Inflammatory macrophage treated with lipopolysaccharide for 1 hour (primary cell): ENCODE measurements around the gene C11orf21.

ENCODE experiments used
- DNase-seq, 2 donors: peaks; one replicate each; pipeline ENCODE4 v3.0.0-alpha.2; 2020 to 2022

The C11orf21 gene

DNA sequence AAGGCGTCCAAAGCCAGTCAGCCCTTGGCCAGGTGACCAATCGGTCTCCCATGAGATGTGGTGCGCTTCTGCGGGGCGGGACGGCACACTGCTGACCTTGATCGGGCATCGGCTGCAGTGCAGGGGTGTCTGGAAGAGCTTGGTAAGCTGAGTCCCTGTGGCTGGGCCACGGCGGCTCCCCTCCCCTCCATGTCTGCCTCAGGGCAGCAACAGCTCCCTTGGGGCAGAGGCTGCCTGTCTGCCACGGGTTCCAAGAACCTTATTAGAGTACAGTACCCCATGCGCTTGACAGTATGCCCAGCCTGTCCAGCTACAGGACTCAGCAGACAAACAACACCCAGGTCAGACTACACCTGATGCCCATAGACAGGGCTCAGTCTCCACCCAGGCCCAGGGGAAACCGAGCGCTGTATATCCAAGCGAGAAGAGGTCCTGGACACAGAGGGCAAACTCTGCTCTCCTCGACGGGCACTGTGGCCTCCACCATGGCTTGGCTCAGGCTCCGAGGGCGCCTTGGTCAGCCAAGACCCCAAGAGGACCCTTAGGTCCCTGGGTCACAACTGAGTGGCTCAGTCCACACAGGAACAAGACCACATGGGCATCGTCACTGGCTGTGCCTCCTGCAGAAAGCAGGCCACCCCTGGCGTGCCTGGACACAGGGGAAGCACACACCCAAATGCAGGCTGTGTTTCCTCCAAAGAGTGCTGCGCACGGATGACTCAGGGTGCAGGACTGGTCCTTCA lies 19.0 kb upstream of the C11orf21 start:
- DNase-seq, result no peak

- DNase-seq, result no peak
These were observed 18.2 kb upstream of the C11orf21 start for GRCh38 chr11:2319791-2320472.

DNA sequence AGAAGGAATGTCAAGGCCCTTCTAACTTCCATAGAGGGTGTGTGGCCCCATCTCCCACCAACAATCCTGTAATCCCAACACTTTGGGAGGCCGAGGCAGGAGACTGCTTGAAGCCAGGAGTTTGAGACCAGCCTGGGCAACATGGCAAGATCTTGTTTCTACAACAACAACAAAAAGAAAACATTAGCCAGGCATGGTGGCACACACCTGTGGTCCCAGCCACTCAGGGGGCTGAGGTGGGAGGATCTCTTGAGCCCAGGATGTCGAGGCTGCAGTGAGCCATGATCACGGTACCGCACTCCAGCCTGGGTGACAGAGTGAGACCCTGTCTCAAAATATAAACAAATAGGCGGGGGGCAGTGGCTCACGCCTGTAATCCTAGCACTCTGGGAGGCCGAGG lies 17.0 kb upstream of the C11orf21 start:
- DNase-seq, result no peak

GRCh38 chr11:2318123-2318522 lies 16.4 kb upstream of the C11orf21 start:
- no peak for DNase-seq

DNA sequence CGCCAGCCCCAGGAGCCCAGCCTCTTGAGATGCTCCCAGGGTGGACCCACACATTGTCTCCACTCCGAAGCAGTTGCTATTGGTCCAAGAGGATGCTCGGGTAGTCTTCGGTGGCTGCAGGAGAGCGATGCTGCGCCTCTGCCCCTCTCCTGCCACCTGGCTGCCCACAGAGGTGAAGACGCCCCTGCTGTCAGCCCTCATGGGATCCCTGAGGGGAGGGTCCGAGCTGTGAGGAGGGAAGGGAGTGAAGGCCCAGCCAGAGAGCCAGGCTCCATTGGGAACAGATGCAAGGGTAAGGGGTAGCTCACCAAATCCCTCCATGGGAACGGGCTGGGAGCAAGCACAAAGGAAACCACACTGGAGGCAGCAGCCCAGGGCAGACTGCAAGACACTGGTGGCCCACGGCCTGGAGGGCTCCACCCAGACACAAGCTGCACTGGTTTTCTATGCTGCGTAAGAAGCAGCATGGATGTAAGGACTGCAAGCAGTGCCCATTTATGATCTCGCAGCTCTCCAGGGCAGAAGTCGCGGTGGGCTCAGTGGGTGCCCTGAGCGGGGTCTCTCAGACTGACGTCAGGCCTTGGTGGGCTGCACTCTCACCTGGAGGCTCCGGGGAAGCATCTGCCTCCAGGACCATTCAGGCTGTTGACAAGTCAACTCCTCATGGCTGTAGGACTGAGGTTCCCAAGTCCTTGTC lies 15.8 kb upstream of the C11orf21 start:
- no peak for DNase-seq

- no peak for DNase-seq
These were observed 15.2 kb upstream of the C11orf21 start for GRCh38 chr11:2316963-2317244.

DNA sequence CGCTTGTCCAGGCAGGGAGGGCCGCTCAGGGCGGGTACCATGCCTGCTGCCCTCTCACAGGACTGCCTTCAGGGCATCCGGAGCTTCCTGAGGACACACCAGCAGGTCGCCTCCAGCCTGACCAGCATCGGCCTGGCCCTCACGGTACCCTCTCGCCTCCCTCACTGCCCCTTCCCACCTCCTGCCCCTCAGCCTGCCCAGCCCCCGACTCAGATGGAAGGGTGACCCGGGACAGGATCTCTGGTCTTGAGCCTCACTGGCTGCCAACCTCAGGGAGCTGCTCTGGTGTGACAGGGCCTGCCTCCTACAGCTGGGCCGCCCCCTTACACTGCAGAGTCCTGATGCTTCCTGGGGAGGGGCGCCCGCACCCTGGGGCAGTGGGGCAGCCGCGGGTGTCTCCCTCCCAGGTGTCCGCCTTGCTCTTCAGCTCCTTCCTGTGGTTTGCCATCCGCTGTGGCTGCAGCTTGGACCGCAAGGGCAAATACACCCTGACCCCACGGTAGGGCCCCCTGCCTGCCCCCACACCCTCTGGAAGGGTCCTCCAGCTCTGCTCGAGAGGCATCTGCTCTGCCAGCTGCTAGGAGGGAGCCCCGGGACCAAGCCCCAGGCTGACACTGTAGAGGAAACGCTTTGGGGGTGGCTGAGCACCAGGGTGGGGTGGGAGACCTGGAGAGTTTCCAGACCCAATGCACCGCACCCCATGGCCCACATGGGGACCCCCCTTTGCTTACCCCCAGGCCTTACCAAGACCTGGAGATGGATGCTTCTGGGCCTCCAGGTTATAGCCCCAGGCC lies 14.6 kb upstream of the C11orf21 start:
- DNase-seq, result no peak

GRCh38 chr11:2315395-2316168 lies 13.9 kb upstream of the C11orf21 start:
- no peak for DNase-seq

GRCh38 chr11:2314525-2315394 lies 13.0 kb upstream of the C11orf21 start:
- no peak for DNase-seq

- no peak for DNase-seq
These were observed 12.4 kb upstream of the C11orf21 start for GRCh38 chr11:2314136-2314524.

DNA sequence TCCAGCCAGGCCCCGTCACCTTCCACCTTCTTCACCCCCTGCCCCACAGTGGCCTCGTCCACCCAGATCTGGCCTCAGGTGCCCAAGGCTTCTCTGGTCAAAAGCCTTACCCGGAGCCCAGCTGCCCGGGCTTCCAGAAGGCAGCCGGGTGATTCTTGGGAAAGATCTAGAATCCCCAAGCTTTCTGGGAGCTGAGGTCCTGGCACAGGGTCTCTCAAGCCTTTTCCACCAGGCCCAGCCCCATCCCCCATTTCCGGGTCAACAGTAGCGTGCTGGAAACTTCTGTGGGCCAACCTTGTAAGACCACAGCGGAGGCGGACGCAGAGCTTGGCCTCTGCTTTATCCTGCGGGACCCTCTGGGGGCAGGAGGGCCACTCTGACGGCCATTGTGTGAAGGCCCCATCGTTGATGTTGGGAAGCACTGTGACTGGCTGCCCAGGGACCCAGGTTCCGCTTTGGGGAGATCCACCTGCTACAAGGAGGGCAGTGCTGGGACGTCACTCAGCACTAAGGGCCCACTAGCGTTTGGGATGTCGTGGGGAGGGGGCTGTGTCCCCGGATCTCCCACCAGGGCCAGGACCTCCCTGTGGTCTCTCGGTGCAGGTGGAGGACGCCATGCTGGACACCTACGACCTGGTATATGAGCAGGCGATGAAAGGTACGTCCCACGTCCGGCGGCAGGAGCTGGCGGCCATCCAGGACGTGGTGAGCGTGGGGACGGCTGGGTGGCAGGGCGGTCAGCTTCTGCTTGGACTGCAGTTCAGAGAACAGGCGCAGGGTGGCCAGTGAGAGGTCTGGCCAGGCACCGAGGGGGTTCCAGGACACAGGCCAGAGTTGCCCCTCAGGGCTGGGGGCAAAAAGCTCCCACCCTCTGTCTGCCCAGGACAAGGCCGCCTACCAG lies 11.6 kb upstream of the C11orf21 start:
- no peak for DNase-seq

DNA sequence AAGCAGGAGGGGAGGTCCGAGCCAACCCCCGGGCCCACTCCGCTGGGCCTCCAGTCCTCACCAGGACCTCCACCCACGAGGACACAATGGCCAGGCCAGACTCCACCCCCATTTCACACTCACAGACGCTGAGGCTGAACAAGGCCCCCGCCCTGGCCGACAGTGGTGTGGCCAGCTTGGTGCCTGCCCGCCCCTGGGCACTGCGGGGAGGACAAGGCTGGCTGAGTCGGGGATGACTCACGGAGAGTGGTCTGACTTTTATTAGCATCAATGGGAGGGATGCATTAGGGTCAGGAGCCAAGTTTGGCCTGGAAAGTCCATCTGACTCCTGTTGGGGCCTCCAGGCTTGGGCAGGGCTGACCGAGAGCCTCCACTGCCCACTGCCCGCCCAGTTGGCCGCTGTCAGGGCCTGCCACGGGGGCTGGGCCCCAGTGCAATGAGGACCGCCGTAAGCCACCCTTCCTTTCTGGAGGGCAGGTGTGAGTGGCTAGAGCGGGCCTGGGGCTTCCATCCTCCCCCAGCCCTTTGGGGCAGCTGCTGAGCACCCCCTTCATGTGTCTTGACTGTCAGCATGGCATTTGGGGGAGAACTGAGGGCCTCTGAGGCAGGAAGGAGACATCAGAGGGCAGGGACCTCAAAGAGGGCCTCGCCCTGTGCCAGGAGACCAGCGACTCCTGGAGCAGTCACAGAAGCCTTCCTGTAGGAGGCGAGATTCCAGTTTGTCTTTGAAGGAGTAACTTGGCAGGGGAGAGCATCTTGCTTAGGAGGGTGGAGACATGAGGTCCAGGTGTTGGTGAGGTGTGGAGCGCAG lies 10.7 kb upstream of the C11orf21 start:
- no peak for DNase-seq

DNA sequence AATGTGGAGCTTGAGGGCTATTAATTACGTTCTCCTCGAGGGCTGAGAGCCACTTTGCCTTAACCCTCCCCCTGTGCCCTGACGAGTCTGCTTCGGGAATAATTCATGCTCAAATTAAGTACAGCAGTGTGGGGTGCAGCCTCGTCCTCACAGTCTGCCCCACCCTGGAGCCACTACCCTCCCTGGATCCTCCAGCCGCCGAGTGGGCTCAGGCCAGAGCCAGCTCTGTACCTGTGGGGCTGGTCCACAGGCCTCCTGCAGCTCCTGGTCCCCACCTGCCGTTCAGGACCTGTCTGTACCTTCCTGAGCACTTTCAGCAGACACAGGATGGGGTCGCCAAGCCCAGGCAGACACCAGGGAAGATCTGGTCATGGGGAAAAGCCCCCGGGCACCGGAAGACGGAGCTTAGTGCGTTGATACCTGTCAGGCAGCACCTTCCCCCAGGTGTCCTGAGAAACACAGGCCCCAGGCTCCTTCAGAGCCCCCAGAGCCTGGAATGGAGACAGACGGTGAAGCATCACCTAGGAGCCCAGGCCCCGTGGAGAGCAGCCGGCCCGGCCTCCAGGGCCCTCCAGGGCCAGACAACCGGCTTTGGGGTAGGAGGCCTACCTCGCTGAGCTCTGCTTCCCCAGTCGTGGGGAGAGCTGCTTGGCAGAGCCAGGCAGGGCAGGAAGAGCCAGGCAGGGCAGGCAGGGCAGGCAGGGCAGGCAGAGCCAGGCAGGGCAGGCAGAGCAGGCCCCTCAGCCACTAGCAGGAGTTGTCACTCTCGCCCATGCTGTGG lies 9.8 kb upstream of the C11orf21 start:
- no peak for DNase-seq

GRCh38 chr11:2310786-2311352 lies 9.2 kb upstream of the C11orf21 start:
- no peak for DNase-seq

GRCh38 chr11:2310073-2310785 lies 8.5 kb upstream of the C11orf21 start:
- DNase-seq, result no peak

GRCh38 chr11:2309251-2310072 lies 7.7 kb upstream of the C11orf21 start:
- no peak for DNase-seq

DNA sequence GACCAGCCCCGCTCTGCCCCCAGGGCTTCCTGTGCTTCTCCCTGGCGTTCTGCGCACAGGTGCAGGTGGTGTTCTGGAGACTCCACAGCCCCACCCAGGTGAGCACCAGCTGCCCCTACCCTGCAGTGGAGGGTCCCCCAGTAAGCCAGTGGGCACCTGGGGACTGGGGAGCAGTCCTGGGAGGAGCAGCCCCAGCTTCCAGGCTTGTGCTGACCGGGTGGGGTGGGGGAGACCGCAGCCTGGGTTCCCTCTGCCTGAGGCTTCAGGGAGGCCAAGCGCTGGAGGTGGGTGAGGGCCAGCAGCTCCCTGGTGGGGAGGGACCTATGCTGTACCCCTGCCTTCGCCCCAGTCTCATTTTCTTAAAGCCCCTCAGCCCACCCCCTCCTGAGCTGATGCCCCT lies 7.0 kb upstream of the C11orf21 start:
- DNase-seq, result no peak
